ENCODE data around the gene TET1.

Gene TET1

DNA sequence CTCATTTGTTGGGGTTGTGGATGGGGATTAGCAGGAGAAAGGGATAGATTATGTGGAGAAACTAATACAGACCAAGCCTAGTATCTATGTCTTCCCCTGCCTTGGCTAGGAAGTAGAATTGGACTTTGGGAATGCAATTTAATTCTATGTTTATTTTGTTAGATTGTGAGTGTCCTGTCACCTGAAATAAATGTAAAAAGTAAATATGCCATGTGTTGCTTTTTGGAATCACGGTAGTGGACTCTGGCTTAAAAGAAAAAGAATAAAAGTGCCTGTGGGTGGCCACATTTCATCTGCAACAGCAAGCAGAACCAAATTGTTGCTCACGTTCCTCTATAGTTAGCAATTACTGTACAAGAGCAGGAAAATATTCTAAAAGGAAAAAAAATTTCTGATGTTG, 42.3 kb downstream of the TET1 start:
- TF ChIP-seq GABPA (IDR thresholded peaks at IDR 0.05; ENCODE audit: low read depth): no peak
- TF ChIP-seq, protein P1, sequence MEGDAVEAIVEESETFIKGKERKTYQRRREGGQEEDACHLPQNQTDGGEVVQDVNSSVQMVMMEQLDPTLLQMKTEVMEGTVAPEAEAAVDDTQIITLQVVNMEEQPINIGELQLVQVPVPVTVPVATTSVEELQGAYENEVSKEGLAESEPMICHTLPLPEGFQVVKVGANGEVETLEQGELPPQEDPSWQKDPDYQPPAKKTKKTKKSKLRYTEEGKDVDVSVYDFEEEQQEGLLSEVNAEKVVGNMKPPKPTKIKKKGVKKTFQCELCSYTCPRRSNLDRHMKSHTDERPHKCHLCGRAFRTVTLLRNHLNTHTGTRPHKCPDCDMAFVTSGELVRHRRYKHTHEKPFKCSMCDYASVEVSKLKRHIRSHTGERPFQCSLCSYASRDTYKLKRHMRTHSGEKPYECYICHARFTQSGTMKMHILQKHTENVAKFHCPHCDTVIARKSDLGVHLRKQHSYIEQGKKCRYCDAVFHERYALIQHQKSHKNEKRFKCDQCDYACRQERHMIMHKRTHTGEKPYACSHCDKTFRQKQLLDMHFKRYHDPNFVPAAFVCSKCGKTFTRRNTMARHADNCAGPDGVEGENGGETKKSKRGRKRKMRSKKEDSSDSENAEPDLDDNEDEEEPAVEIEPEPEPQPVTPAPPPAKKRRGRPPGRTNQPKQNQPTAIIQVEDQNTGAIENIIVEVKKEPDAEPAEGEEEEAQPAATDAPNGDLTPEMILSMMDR (IDR thresholded peaks at IDR 0.05; ENCODE audit: insufficient read depth, low read length): no peak
- TF ChIP-seq SPI1 (IDR thresholded peaks at IDR 0.05; ENCODE audit: borderline replicate concordance, low read depth): no peak
- no peak for TF ChIP-seq POLR2AphosphoS5 (IDR thresholded peaks at IDR 0.05; ENCODE audit: low read depth)
- TF ChIP-seq, protein P2, sequence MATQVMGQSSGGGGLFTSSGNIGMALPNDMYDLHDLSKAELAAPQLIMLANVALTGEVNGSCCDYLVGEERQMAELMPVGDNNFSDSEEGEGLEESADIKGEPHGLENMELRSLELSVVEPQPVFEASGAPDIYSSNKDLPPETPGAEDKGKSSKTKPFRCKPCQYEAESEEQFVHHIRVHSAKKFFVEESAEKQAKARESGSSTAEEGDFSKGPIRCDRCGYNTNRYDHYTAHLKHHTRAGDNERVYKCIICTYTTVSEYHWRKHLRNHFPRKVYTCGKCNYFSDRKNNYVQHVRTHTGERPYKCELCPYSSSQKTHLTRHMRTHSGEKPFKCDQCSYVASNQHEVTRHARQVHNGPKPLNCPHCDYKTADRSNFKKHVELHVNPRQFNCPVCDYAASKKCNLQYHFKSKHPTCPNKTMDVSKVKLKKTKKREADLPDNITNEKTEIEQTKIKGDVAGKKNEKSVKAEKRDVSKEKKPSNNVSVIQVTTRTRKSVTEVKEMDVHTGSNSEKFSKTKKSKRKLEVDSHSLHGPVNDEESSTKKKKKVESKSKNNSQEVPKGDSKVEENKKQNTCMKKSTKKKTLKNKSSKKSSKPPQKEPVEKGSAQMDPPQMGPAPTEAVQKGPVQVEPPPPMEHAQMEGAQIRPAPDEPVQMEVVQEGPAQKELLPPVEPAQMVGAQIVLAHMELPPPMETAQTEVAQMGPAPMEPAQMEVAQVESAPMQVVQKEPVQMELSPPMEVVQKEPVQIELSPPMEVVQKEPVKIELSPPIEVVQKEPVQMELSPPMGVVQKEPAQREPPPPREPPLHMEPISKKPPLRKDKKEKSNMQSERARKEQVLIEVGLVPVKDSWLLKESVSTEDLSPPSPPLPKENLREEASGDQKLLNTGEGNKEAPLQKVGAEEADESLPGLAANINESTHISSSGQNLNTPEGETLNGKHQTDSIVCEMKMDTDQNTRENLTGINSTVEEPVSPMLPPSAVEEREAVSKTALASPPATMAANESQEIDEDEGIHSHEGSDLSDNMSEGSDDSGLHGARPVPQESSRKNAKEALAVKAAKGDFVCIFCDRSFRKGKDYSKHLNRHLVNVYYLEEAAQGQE (IDR thresholded peaks at IDR 0.05; ENCODE audit: insufficient replicate concordance, low read depth): no peak
- Histone ChIP-seq H3K27me3 (ENCODE audit: insufficient read depth, poor library complexity, severe bottlenecking) (no peaks in the 10 kb centered on the region), H3K4me3 (replicated peaks; ENCODE audit: insufficient read depth, low read length) (no peak overlapping the region), H3K27ac (replicated peaks) (no peak overlapping the region)
- no peak for DNase-seq (ENCODE audit: low read depth in 1 of 2, low spot score in 1 of 2)

DNA sequence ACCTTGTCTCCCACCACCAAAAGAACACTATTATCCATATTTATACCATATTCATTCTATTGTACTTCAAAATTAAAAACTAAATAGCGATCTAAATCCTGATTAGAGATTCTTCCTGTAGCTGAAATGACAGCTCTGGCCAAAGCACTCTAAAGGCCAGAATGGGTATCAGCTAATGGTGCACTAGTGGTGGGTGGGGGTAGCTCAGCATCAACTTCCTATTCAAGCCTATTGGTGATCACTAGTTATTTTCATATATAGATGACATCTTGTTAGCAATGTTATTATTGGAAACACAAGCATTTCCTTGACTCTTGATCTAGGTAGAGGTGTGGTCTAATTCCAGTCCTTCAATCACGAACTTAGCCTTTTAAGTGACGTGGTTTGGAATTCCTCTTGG, 43.6 kb downstream of the TET1 start:
- Histone ChIP-seq H3K27ac (replicated peaks) (no peak overlapping the region), H3K4me3 (replicated peaks; ENCODE audit: insufficient read depth, low read length) (no peak overlapping the region), H3K27me3 (ENCODE audit: insufficient read depth, poor library complexity, severe bottlenecking) (no peaks in the 10 kb centered on the region)
- TF ChIP-seq SPI1 (IDR thresholded peaks at IDR 0.05; ENCODE audit: borderline replicate concordance, low read depth): no peak
- TF ChIP-seq POLR2AphosphoS5 (IDR thresholded peaks at IDR 0.05; ENCODE audit: low read depth): no peak
- TF ChIP-seq, protein P1 (IDR thresholded peaks at IDR 0.05; ENCODE audit: insufficient read depth, low read length): no peak
- TF ChIP-seq, protein P2 (IDR thresholded peaks at IDR 0.05; ENCODE audit: insufficient replicate concordance, low read depth): no peak
- no peak for TF ChIP-seq GABPA (IDR thresholded peaks at IDR 0.05; ENCODE audit: low read depth)
- DNase-seq (ENCODE audit: low read depth in 1 of 2, low spot score in 1 of 2): no peak

DNA sequence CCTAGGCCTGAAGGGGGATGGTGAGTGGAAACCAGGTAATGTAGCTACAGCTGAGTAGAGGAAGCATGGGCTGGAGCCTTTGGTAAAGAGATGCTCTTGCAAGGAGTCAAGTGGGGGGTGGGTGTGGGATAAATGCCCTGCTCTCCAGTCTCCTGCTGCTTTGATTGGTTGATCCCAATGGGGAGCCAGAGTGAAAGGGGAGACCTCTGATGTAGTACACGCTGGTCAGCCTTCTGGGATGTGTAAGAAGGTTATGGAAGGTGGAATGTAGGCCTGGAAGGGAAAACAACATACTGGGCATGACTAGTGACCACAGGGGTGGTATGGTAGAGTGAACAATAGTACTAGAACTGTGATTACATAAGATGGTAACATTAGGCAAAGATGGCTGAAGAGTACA, 44.3 kb downstream of the TET1 start:
- no peaks in the 10 kb centered on the region for H3K27me3 ChIP-seq (ENCODE audit: insufficient read depth, poor library complexity, severe bottlenecking)
- DNase-seq (ENCODE audit: low read depth in 1 of 2, low spot score in 1 of 2): no peak
- H3K4me3 ChIP-seq (replicated peaks; ENCODE audit: insufficient read depth, low read length): no peak overlapping the region
- no peak overlapping the region for H3K27ac ChIP-seq (replicated peaks)
- TF ChIP-seq GABPA (IDR thresholded peaks at IDR 0.05; ENCODE audit: low read depth) (no peak), POLR2AphosphoS5 (IDR thresholded peaks at IDR 0.05; ENCODE audit: low read depth) (no peak), SPI1 (IDR thresholded peaks at IDR 0.05; ENCODE audit: borderline replicate concordance, low read depth) (no peak)
- TF ChIP-seq, protein P1 (IDR thresholded peaks at IDR 0.05; ENCODE audit: insufficient read depth, low read length): no peak
- TF ChIP-seq, protein P2 (IDR thresholded peaks at IDR 0.05; ENCODE audit: insufficient replicate concordance, low read depth): no peak

Measured in HL-60 (cell line).